Lower leg skin (tissue), 3 donors: Measurements from ENCODE around the gene GYPB.
"Not testable (repeated sequence)": the region's sequence is repeated elsewhere in the genome, so short reads cannot be mapped to it uniquely, and the experiment has no call there.

Source experiments
- CTCF ChIP-seq, 3 donors: fragments of 450-650 bp; IDR thresholded peaks; one replicate each; pipeline ENCODE4 v1.5.1; 2016; ENCODE audit warnings: antibody characterized with exemption in 3 of 3, mild to moderate bottlenecking in 3 of 3, moderate library complexity in 2 of 3
- POLR2A ChIP-seq, 2 donors: fragments of 450-650 bp; IDR thresholded peaks; one replicate each; pipeline ENCODE4 v1.6.1; 2016 to 2017; ENCODE audit warnings: antibody characterized with exemption in 2 of 2, mild to moderate bottlenecking in 1 of 2, moderate library complexity in 1 of 2

GRCh38 chr4:144031369-144031768 lies 12.2 kb upstream of the GYPB start:
- TF ChIP-seq CTCF, POLR2A (IDR thresholded peaks at IDR 0.05): not testable (repeated sequence)
